Right atrium auricular region (tissue), 2 donors: ENCODE measurements around the gene YEATS4. TPM values are rescaled to one million over a fixed set of nuclear protein-coding genes. Genes with fewer than 3 reads are reported as not detected.
A peak's percentile ranks its signal among the peaks of the same experiment; 100 is the strongest.

Experiments
- DNase-seq: peaks from one replicate; pipeline ENCODE4 v3.0.0-alpha.2; 2019; ENCODE audit warnings: low spot score
- H3K27ac ChIP-seq, 2 donors: fragments of 200-600 bp; sonication (generic); 1 replicate in 1 of 2; 2 replicates in 1 of 2; pipeline ENCODE4 v1.5.1; 2016 to 2019
- H3K27me3 ChIP-seq, 2 donors: fragments of 200-600 bp; sonication (generic); one replicate each; pipeline versions ENCODE4 v1.5.1 to v1.6.0; 2017 to 2019
- H3K36me3 ChIP-seq: fragments of 200-600 bp; sonication (generic); one replicate; pipeline ENCODE4 v1.5.1; 2016
- H3K4me1 ChIP-seq, 2 donors: fragments of 200-600 bp; sonication (generic); one replicate each; pipeline versions ENCODE4 v1.5.1 to v1.6.0; 2017 to 2019
- H3K4me3 ChIP-seq, 2 donors: fragments of 200-600 bp; sonication (generic); 1 replicate in 1 of 2; 2 replicates in 1 of 2; pipeline ENCODE4 v1.5.1; 2017 to 2019; ENCODE audit warnings: mild to moderate bottlenecking in 1 of 2, moderate library complexity in 1 of 2
- H3K9me3 ChIP-seq, 2 donors: fragments of 200-600 bp; sonication (generic); one replicate each; pipeline ENCODE4 v1.5.1; 2019
- total RNA-seq, 2 donors: library from RNA; depleted of rRNA; stranded (reverse); fragments of >200 nt; gene quantifications; one replicate each; pipeline ENCODE4 v1.1.0, GENCODE V29; 2016
- TF ChIP-seq, protein P1 (sequence below), 2 donors: fragments of 200-600 bp; sonication (generic); IDR thresholded peaks; one replicate each; pipeline ENCODE4 v1.5.1; 2019; ENCODE audit warnings: antibody characterized with exemption in 2 of 2

The YEATS4 gene
- total RNA-seq, 2 donors from 2014 or later: 8.5 to 12.9 TPM

- Histone ChIP-seq H3K4me3 (peak overlapping the region; percentile 82 to 88), H3K9me3 (no peaks in the 10 kb centered on the region), H3K36me3 (no peaks in the 10 kb centered on the region), H3K27me3 (no peaks in the 10 kb centered on the region), H3K4me1 (peaks cover 0 to 17% of the 10 kb centered on the region in 2 donors), H3K27ac (peak overlapping the region; percentile 98)
- TF ChIP-seq, protein P1, sequence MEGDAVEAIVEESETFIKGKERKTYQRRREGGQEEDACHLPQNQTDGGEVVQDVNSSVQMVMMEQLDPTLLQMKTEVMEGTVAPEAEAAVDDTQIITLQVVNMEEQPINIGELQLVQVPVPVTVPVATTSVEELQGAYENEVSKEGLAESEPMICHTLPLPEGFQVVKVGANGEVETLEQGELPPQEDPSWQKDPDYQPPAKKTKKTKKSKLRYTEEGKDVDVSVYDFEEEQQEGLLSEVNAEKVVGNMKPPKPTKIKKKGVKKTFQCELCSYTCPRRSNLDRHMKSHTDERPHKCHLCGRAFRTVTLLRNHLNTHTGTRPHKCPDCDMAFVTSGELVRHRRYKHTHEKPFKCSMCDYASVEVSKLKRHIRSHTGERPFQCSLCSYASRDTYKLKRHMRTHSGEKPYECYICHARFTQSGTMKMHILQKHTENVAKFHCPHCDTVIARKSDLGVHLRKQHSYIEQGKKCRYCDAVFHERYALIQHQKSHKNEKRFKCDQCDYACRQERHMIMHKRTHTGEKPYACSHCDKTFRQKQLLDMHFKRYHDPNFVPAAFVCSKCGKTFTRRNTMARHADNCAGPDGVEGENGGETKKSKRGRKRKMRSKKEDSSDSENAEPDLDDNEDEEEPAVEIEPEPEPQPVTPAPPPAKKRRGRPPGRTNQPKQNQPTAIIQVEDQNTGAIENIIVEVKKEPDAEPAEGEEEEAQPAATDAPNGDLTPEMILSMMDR (IDR thresholded peaks at IDR 0.05): no peak
- no peak for DNase-seq
Measured at GRCh38 chr12:69360348-69360672, 767 bp downstream of the YEATS4 start.

DNA sequence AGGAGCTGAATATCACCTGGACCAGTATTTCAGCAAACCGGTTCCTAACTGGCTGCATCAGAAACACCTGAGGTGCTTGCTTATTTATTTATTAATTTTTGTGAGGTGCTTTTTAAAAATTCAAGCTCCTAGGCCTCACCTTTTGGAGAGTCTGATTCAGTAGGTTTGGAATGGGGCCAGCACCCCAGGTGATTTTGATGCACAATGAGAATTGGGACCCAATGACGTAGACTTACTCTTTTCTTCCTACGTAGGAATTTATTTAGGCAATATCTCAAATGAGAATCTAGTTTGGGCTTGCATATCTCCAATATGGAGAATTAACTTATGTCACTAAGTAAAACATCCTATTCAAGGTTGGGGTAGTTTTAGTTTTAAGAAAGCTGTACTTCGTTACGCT is 7.3 kb downstream of the YEATS4 start:
- H3K36me3 ChIP-seq: peaks cover 10% of the 10 kb centered on the region

DNA sequence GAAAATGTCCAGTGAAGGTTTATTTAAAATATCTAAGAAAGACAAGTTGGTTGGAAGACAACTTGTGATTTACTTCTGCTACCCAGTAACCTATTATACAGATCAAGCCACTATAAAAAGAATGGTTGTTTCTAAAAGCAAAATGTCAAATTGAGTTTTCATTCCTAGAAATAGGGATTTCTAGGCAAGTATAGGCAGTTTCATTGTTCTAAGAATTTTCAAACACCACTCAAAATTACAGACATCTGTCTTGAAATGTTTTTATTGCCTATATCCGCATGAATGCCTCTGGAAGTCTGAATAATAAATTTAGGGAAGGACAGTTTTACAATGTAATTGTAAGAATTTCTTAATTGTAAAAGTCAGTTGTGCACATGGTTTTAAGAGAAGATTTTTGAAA is 8.6 kb downstream of the YEATS4 start:
- no peak for DNase-seq
- peaks cover 19% of the 10 kb centered on the region for H3K36me3 ChIP-seq

More for the DNA sequence above, 7.3 kb downstream of the YEATS4 start:
- H3K27ac ChIP-seq: no peak overlapping the region
- no peaks in the 10 kb centered on the region for H3K27me3 ChIP-seq
- no peaks in the 10 kb centered on the region for H3K9me3 ChIP-seq
- DNase-seq: no peak
- TF ChIP-seq, protein P1 (IDR thresholded peaks at IDR 0.05): no peak
- no peaks in the 10 kb centered on the region for H3K4me1 ChIP-seq
- no peak overlapping the region for H3K4me3 ChIP-seq

DNA sequence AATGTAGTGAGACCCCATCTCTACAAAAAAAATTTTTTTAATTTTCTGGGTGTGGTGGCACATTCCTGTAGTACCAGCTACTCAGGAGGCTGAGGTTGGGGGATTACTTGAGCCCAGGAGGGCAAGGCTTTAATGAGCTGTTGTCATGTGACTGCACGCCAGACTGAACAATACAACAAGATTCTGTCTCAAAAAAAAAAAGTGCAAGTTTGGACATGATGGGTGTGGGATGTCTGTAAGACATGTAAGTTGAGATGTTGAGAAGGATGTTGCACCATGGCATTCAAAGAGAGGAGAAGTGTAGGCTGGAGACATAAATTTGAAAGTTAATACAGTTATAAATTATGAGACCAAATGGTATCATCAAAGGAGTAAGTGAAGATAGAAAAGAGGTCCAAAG is 23.5 kb downstream of the YEATS4 start:
- no peak for DNase-seq
- H3K27me3 ChIP-seq: no peaks in the 10 kb centered on the region
- TF ChIP-seq, protein P1 (IDR thresholded peaks at IDR 0.05): no peak
- no peaks in the 10 kb centered on the region for H3K4me1 ChIP-seq
- H3K9me3 ChIP-seq: no peaks in the 10 kb centered on the region
- peaks cover 6% of the 10 kb centered on the region for H3K36me3 ChIP-seq
- H3K27ac ChIP-seq: no peak overlapping the region
- H3K4me3 ChIP-seq: no peak overlapping the region

More for the DNA sequence above, 8.6 kb downstream of the YEATS4 start:
- Histone ChIP-seq H3K27me3 (no peaks in the 10 kb centered on the region), H3K9me3 (no peaks in the 10 kb centered on the region), H3K4me3 (no peak overlapping the region), H3K4me1 (no peaks in the 10 kb centered on the region), H3K27ac (no peak overlapping the region)
- TF ChIP-seq, protein P1 (IDR thresholded peaks at IDR 0.05): no peak

DNA sequence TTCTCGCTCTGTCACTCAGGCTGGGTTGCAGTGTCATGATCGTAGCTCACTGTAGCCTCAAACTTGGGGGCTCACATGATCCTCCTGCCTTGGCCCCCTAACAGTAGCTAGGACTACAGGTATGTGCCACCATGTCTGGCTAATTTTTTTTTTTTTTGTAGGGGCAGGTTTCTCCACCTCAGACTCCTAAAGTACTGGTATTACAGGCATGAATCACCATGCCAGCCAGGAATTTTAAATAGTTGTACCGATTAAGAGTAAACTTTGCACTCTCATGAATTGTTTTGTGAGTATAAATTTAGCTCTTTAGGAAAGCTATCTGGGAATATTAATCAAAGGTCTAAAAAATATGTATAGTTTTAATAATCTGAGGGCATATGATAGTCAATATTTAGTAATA is 25.5 kb downstream of the YEATS4 start:
- Histone ChIP-seq H3K27ac (no peak overlapping the region), H3K36me3 (peaks cover 2% of the 10 kb centered on the region), H3K4me1 (no peaks in the 10 kb centered on the region), H3K9me3 (no peaks in the 10 kb centered on the region), H3K27me3 (no peaks in the 10 kb centered on the region), H3K4me3 (no peak overlapping the region)
- DNase-seq: no peak
- TF ChIP-seq, protein P1 (IDR thresholded peaks at IDR 0.05): no peak

GRCh38 chr12:69386921-69387320 is 27.4 kb downstream of the YEATS4 start:
- Histone ChIP-seq H3K4me3 (no peak overlapping the region), H3K36me3 (no peaks in the 10 kb centered on the region), H3K4me1 (no peaks in the 10 kb centered on the region), H3K27me3 (no peaks in the 10 kb centered on the region), H3K27ac (no peak overlapping the region), H3K9me3 (no peaks in the 10 kb centered on the region)
- TF ChIP-seq, protein P1 (IDR thresholded peaks at IDR 0.05): no peak
- no peak for DNase-seq
